MV-4-11 (cell line): ENCODE results near the gene MYD88.

ENCODE experiments used
- DNase-seq: peaks from one replicate; lab custom pipeline; 2025; lab: John Stamatoyannopoulos, UW

Gene MYD88

DNA sequence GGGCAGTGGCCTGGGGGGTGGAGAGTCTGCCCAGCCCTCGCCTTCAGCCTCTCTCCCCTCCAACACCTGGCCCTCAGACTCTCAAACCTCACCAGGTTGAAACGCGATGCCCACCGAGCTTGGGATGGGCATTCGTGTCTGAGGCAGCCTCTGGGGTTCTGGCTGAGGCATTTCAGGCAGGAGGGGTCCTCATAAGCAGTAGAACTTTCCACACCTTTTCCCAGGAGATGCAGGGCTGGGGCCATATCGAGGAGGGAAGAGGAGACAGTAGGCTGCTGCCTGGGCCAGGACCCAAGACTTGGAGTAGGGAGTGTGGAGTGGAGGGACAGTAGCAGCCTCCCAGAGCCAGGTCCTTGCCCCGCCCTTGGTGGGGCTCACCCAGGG, 26.1 kb upstream of the MYD88 start:
- DNase-seq = no peak

DNA sequence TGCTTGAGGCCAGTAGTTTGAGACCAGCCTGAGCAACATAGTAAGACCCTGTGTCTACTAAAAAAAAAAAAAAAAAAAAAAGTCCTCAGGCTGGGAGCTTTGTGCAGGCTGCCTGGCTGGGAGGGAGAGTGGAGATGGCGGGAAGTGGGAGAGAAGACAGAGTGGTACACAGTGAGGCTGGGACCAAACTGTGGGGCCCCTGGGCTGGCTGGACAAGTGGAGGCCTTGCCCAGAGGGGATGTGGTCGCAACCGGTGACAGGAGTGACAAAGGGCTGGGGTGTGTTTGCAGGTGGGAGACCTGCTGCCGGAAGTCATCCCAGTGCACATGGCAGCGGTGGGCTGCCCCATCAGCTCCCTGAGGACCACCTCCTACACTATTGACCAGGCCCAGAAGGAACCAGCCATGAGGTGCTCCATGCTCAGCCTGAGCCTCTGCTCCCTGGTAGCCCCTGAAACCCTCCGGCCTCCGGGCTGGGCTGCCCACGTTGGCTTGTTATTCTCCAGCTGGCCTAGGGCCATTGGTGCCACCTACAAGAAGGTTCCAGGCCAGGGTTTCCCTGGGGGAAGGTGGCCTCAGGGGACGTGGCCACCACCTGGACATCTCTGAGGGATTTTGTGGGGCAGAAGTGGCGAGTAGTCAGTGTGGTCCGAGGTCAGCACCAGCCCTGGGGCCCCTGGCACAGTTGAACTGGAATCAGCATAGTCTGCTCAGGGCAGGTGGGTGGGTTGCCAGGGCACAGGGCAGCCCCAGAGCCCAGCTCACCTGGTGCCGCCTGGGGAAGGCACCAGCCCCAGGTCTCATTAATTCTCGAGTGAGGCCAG, 24.2 kb upstream of the MYD88 start:
- no peak for DNase-seq

DNA sequence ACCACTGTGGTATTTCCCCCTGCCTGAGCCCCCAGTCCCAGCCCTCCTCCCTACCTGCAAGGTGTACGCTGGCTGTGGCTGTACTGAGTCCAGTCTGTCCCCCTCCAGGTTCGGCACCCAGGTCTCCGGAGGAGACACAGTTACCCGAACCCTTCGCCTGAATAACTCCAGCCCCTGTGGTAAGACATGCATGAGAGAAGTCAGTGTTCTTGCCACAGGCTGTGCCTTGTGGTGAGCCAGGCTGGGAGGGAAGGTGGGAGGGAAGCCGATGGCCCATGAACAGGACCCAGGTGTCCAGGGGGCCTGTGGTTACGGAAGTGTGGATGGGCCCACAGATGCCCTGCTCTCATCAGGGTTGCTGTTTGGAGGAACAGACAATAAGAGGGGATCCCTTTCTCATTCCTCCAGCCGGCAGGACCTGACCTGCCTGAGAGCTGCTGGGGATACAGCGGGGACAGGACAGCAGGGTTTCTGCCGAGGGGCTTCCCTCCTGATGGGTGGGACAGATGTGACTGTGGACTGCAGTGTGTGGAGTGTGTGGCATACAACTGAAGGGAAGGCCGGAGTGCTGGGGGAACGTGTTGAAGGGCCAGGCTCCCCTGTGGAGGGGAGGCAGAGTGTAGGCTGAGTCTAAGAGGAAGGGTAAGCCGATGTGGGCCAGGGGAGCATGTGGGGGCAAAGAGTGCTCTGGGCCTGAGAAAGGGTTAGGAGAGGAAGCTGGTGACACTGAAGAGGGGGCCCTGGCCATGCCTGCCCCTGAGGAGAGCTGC, 23.4 kb upstream of the MYD88 start:
- DNase-seq = no peak

DNA sequence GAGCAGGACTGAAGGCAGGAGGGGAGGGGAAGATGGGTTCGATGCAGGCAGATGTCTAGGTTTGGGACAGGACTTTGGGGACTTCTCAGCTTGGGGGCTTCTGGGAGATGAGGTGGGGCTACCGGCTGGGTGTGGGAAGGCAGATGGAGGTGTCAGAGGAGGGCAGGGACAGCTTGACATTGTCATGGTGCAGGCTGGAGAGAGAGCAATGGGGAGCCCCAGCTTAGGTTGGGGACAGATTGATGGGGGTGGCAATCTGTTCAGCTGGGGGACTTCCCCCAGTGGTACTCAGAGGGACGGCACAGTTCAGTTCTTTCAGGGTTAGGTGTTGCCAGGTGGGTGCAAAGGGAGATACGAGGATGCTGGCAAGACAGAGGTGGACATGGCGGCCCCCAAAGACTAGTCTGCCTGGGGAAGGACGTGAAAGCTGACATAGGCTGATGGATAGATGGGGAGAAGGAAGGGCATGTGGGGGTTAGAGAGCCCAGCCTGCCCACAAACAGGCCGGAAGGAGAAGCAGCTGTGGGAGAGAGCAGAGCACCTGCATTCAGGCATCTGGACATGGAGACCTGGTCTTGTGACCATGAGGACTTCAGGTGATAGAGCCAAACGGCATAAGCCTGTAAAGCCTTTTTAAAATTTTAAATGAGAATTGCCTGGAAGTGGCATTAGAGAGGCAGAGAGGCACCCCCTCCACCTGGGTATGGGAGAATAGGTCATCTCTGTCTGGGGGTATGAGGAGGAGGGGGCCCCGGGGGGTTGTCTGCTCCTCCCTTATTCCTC, 22.6 kb upstream of the MYD88 start:
- no peak for DNase-seq

DNA sequence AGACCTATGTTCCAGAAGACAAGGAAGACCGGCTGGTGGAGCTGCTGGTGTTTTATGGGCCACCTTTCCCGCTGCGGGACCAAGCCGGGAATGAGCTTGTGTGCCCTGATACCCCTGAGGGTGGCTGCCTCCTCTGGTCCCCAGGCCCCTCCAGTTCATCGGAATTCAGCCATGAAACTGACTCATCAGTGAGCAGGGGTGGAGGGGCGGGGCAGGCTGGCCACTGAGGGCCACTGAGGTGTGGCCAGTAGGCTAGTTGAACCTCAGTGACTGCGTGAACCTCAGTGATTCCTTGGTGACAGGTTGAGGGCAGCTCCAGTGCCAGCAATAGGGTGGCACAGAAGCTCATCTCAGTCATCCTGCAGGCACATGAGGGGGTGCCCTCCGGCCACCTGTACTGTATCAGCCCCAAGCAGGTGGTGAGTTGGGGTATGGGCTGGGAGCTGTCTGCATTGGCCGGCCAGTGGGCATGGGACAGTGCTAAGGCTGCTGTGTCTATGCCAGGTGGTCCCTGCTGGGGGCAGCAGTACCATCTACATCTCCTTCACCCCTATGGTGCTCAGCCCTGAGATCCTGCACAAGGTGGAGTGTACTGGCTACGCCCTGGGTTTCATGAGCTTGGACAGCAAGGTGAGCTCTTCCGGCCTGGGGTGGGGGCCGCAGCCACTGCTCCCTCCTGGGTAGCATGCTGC, 21.8 kb upstream of the MYD88 start:
- DNase-seq = no peak

DNA sequence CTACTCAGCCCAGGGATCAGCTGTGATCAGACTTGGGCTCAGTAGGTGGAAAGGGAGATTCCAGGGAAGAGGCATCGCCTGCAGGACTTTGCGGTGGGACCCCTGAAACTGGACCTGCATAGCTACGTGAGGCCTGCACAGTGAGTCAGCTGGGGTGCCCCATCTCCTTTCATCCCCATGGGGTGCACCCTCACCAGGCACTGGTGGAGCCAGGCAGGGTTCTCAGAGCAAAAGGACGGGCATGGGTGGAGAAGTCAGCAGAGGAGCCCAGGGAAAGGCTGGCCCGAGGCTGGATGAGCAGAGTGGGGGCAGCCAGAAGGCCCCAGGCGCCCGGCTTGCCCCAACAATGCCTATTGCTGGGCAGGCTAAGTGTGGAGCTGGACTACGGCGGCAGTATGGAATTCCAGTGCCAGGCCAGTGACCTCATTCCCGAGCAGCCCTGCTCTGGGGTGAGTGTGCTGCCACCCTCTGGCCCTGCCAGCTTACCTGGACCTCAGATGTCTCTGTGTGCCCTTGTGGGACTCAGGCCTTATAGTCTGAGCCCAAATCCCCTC, 21.2 kb upstream of the MYD88 start:
- no peak for DNase-seq

DNA sequence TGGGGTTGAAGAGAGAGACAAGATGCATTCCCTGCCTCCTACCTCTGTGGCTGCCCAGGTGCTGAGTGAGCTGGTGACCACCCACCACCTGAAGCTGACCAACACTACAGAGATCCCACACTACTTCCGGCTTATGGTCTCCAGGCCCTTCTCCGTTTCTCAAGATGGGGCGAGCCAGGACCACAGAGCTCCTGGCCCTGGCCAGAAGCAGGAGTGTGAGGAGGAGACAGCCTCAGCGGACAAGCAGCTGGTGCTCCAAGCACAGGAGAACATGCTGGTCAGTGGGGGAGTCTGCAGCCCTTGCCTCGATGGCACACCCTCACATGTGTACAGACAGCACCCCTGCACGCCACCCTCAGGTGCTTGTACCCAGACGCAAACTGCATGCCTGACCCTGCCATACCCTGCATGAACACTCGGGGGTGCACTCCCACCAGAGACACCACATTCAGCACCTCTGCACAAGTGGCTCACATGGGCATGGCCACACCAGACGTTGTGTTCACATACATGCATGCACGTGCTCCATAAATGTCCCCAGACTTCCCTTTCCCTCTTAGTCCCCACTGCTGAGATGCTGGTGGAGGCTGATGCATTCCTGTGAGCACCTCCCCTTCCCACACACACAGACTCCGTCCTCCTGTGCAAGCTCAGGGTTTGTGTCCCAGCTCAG, 20.6 kb upstream of the MYD88 start:
- DNase-seq = peak; percentile 73

DNA sequence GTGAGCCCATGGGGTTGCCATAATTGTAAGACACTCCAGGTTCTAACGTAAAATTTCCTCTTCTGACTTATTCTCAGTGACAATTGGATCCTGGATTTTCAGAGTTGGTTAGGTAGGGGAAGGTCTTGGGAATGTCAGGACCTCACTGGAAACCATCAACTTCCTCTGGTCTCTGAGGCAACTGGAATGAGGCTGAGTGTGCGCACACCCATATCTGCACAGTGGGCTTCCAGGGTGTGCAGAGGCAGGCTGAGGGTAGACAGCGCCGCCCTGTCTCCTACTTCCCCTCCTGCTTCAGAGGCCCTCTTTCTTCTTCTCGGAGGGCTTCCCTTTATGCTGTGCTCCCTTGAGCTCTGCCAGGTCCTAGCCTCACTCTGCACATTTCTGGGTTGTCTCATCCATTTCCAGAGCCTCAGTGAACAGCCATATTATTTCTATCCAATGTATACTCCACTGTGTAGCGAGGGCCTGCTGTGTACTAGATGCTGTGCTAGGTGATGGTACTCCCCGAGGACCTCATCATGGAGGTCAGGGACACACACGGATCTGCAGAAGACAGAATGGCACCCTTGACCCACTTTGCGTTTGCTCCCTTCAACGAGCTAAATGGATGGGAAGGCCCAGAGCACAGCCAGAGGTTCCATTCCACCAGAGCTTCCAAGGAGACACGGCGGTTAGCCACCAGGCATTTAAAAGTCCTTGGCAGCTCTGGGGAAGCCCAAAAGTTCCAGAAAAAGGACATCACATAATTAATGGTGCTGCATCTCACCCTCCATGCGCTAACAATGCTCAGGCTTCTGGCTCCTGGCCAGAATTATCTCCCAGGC, 19.8 kb upstream of the MYD88 start:
- no peak for DNase-seq

DNA sequence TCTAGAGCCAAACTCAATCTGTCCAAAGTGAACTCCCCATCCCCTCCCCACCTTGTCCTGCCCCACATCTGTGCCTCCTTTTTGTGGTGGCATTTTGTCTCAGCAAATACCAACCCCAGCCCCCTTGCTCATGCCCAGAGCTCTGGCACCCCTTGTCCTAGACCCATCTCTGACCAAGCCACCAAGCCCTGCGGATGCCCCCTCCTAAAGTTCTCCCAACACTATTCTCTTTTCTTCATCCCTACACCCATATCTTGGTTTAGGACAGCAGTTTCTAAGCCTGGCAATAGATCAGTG, 19.3 kb upstream of the MYD88 start:
- no peak for DNase-seq

DNA sequence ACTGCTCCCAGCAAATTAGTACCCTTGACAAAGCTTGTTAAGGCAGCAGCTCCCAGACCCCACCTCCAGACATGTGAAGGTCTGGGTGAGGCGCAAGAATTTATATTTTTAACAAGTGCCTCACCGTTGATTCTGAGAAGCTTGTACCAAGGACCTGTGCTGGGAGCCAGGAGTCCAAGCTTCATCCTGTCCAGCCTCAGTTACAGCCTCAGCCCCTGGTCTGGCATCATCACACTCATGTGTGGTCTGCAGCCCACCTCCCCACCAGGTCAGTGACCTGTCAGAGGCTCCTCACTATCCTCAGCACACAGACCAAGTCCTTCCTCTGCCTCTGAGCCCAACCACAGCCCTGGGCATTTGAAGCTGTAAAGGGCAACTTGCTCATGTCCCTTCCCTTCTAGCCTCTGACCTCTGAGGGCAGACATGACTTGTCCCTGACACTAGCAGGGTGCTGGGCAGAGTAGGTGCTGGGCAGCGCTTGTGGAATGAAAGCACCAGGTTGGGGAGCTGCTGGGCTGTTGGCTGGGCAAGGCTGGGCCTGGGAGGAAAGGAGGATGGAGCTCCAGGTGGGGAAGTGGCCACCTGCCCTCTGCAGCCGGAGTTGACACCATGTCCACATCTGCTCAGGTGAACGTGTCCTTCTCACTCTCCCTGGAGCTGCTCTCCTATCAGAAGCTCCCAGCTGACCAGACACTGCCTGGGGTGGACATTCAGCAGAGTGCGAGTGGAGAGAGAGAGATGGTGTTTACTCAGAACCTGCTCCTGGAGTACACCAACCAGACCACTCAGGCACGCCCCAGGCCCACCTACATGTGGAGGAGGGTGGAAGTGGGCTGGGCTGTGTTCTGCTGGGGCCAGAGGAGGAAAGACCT, 18.4 kb upstream of the MYD88 start:
- no peak for DNase-seq

DNA sequence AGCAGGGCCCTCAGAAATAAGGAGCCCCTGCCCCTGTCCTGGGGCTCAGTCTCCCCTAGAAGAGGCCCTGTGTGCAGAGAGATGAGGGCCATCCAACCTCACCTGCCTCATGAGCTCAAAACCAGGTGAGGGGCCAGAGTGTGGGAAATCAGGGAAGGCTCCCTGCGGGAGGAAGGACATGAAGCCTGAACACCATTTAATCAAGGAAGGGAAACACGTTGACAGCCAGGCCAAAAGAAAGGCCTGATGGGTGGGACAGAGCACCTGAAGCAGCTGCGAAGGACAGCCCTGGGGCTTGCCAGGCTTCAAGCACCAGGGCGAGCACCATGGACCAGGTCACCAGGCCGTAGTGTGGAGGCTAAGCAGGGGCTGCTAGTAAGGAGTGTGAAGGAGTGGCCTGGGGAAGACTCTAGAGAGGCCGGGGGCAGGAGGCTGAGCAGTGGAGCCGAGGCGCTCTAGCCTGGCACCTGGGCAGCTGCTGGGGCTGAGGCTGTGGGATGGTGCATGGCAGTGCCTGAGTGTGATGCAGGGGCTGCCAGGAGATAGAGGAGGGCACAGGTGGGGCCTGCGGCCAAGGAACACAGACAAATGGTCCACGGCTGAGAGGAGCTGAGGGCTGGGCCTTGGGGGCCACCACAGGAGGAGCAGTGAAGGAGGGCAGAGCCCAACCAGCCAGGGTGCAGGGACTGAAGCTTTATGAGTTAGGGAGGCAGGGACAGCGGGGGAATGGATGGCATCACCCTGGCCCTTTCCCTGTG, 17.6 kb upstream of the MYD88 start:
- DNase-seq = no peak

DNA sequence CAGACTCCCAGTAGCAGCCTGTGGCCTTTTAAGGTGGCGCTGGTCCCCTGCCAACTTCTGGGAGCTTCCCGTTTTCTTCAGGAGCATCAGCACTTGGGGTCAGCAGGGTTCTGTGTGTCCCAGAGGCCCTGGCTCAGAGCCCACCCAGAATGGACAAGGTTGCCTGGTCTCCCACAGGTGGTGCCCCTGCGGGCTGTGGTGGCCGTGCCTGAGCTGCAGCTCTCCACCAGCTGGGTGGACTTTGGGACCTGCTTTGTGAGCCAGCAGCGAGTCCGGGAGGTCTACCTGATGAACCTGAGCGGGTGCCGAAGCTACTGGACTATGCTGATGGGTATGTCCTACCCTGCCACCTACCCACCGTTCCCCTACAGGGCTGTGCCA, 17.0 kb upstream of the MYD88 start:
- DNase-seq = no peak

DNA sequence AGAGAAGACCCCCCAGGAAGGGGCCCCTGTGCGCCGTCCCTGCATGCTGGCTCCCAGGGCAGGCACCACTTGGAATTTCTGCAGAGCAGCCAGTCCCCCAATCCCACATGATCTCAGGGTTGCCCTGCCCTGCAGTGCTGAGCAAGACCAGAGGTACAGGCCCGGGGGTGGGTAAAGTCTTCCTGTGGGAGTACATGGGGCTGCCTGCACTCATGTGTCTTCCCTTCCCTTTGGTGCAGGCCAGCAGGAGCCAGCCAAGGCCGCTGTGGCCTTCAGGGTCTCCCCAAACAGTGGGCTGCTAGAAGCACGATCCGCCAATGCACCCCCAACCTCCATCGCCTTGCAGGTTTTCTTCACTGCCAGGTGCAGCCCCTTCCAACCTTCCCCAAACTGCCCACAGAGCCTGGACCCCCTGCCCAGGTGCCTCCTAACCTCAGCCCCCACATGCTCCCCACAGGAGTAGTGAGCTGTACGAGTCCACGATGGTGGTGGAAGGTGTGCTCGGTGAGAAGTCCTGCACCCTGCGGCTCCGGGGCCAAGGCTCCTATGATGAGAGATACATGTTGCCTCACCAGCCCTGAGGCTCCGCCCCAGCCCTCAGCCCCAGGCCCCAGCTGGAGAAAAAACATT, 16.5 kb upstream of the MYD88 start:
- DNase-seq = no peak

DNA sequence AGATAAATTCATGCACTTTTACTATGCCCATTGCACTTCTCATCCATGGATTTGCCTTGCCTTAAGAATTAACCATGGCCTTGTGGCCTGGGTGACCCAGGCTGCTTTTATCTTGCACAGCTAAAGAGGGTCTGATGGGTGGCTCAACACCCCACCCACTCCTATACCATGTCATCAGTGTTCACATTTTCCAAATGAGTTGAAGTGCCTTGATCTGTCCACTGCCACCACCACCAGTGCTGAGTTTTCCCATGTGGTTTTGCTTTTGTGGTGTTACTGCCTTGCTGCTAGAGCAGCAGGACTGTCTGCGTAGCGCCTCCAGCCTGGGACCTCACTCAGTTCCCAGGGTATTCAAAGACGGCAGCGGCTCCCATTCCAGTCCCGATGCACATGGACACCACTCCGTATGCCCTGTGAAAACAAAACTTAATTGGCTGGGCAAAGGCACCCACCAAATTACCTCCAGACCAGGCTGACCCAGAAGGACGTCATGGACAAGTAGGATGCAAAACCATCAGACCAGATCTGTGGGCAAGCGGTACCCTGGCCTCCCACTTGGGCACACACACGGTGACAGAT, 15.7 kb upstream of the MYD88 start:
- no peak for DNase-seq

DNA sequence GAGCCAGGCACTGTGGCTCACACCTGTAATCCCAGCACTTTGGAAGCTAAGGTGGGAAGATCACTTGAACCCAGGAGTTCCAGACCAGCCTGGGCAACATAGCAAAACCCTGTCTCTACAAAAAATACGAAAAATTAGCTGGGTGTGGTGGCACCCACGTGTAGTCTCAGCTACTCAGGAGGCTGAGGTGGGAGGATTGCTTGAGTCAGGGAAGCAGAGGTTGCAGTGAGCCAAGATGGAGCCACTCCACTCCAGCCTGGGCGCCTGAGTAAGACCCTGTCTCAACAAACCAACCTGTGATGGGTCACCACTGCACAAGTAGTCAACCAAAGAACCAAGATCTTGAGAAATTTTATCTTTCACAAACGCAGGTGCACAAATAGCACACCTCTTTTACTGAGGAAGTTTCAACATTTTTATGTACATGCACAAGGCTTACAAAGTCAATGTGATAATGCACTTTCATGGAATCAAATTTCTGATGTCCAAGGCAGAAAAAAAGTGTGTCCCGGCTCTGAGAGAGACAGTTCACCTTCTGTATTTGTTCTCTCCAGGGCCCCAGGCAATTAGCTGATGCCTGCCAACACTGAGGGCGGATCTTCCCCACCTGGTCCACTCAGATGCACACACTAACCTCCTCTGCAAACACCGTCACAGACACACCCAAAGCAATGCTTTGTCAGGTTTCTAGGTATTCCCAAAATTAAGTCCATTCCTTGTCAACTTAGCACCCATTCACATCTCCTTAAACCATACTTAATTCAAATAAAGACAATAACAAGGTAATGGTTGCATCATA, 13.9 kb upstream of the MYD88 start:
- DNase-seq = no peak

DNA sequence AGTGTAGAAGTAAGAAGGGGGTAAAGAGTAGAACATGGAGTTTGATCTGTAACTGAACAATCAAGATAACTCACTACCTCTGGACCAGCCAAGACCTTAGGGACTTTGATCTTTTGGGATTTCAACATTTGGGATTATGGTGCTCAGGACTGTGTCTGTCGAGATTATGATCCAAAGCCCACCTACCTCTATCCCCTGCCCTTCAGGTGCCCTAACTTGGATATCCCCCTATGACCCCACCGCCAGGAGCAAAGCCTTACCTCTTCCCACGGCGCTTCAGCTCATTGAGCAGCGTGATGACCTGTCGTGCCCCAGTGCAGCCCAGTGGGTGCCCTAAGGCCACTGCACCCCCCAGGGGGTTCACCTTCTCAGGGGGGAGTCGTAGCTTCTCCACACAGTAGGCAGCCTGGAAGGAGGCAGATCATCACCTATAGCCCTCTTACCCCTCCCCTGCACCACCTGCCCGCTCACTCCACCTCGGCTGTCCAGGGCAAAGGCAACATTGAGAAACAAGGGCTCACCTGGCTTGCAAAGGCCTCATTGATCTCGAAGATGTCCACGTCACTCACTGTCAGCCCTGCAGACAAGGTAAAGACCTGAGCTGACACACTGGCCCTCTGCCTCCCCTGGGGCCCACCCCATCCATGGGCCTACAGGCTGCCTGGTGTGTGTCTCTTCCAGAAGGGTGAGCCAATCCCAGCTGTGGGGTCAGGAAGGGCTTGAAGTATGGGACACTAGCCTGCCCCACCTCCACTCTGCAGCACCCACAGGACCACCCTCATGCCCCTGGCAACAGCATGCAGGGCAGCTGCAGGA, 12.9 kb upstream of the MYD88 start:
- no peak for DNase-seq
